SH-SY5Y (cell line): ENCODE results near the gene PFDN4.

Source experiments
- GATA2 ChIP-seq: IDR thresholded peaks from 2 replicates; pipeline ENCODE4 v1.6.1; 2011; ENCODE audit warnings: mild to moderate bottlenecking, low read depth, low read length
- GATA3 ChIP-seq: IDR thresholded peaks from 2 replicates; pipeline ENCODE4 v1.6.1; 2011; ENCODE audit warnings: low read depth, mild to moderate bottlenecking, low read length, moderate library complexity

The PFDN4 gene

DNA sequence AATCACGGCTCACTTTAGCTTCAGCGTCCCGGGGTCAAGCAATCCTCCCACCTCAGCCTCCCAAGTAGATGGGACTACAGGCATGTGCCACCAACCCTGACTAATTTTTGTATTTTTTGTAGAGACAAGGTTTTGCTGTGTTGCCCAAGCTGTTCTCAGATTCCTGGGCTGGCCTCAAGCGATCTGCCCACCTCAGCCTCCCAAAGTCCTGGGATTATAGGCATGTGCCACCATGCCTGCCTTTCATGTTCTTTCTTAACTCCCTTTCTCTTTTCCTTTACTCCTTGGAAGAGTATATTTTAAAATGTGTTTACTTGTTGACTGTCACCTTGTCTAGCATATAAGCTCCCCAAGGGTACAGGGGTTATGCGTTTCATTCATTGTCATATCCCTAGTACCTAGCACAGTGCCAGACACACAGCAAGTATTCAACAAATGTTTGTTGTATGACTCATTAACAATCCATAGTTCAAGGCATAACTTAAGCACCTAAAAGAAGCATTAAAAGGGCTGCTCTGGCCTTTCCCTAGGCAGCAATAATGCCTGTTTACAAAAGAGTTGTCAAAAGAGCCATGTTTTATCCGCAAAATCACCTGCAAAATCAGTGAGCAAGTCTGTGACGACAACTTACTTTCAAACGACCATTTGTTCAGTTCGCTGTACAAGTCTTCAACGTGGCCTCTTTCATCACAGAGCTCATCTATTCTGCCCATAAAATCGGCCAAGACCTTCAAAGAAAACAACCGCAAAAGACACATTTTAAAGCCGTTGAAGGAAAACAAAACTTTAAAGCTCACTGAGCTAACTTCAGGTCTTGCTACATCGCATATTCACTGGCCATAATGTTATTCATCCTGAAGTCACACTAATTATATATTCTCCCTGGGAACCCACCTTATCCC, 38.7 kb upstream of the PFDN4 start:
- TF ChIP-seq GATA2, result no peak
- no peak for TF ChIP-seq GATA3

DNA sequence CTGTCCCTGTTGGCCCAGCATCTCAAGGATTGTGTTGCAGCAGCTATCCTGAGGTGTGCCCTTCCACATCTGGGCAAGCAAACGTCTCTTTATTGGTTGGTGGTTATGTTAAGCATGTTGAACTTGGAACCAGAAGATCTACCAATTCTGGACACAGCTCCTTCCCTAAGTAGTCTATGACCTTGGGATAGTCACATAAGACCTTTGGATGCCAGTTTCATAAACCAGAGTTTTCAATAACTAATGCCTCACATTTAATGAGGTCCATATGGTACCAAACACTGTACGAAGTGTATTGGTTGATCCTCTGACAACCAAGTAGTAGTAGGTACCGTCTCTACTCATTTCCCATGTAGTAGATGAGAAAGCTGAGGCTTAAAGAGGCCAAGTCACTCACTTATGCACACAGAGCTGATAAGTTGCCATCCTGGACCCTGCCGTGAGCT, 37.8 kb upstream of the PFDN4 start:
- TF ChIP-seq GATA3 (no peak), GATA2 (no peak)

DNA sequence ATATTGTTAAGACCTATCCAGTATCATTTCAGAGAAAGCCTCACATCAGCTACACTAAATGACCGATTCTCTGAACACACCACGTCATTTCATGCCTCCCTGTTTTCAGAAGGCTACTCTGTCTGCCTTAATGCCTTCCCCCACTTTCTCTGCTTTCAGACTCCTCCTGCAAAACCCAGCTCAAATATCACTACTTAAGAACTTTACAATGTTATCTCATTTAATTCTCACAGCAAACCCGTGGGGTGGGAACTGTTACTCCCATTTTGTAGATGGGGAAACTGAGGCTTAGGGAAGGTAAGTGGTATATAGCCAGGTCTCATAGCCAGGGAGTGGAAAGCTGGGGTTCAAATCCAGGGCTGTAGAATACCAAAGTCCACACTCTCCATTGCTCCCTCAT, 36.9 kb upstream of the PFDN4 start:
- no peak for TF ChIP-seq GATA3
- no peak for TF ChIP-seq GATA2

DNA sequence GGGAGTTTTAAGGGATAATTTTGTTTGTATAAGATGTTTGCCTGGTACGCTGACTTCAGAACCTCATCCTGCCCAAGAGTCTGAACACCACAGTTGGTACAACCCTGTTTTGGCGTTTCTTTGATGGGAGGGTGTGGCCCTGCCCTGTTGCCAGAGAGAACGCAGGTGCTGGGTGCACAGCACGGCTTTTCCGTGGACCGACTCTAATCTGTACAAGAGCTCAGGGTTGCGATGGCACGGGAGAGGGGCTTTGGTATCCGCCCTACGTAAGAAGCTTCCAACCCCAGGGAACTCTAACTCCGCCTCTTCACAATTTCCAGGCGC, 35.4 kb upstream of the PFDN4 start:
- no peak for TF ChIP-seq GATA2
- TF ChIP-seq GATA3, result no peak

DNA sequence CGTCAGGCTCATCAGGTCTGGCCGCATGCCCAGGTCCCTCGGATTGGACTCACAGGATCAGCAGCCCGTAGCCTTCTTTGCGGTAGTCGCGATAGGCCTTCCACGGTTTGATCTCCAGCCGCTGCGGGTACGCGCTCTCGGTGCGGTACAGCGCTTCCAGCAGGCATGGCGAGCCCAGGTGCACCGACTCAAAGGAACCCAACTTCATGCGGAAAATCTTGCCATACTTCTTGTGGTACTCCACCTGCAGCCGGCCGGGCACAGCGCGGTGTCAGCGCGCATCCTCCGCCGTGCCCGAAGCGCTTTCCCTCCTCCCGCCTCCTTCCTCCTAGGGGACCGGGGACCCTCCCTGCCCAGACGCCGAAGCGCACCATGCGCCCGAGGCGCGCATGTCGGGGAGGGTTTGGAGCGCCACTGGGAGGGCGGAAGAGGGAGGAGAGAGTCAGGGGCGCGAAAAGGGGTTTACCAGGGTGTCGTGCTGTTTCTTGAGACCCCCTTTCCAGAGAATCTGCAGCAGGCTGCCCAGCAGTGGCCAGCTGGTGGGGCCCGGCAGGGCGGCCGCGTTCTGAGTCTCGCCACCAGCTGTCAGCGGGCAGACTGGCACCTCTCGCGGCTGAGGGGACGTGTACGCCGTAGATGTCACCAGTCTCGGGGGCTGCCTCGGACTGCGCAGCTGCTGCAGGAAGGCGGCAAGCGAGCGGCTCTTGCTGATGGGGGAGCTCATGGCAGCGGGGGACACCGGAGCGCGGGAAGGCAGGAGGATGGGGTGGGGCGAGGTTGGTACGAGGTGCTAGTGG, 34.8 kb upstream of the PFDN4 start:
- TF ChIP-seq GATA2 (no peak), GATA3 (no peak)

DNA sequence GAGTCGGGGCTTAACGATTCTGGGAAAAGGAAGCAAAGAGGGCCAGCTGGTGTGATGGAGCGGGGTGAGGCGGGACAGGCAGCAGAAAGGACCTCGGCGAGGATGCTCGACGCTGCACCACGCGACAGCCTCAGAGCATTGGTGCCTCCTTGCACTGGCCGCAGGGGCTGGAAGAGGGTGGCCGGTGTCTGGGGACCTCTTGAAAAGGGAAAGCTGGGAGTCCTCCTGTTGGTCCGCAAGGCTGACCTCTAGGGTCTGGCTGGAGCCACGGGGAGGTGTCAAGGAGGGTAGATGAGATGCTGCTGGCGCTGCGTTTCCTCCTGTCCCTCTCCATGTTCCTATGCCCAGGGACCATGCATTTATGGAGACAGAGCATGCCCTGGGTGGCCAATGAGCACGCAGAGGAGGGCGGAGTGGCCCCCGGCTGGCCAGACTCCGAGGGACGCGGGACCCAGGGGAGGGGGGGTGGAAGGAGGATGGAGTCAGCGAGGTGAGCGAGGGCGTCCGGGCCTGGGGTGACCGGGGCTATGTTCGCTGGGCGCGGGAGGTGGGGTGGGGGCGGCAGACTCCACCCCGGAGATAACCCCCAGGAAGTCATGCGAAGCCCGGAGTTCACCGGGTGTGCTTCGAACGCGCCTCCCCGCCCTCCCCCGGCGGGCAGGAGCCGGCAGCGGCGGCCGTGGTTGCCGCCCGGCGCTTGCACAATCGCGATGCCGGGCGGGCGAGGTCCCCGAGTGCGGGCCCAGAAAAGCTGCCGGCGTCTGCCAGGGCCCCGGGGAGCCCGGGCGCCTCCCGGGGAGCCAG, 34.0 kb upstream of the PFDN4 start, which contains the start of gene CYP24A1:
Gene CYP24A1, minus strand, starts transcription at position 334 of the 804 bp plus-strand sequence. CDS start 407 bp downstream, outside the sequence.
- TF ChIP-seq GATA2 (no peak), GATA3 (no peak)

DNA sequence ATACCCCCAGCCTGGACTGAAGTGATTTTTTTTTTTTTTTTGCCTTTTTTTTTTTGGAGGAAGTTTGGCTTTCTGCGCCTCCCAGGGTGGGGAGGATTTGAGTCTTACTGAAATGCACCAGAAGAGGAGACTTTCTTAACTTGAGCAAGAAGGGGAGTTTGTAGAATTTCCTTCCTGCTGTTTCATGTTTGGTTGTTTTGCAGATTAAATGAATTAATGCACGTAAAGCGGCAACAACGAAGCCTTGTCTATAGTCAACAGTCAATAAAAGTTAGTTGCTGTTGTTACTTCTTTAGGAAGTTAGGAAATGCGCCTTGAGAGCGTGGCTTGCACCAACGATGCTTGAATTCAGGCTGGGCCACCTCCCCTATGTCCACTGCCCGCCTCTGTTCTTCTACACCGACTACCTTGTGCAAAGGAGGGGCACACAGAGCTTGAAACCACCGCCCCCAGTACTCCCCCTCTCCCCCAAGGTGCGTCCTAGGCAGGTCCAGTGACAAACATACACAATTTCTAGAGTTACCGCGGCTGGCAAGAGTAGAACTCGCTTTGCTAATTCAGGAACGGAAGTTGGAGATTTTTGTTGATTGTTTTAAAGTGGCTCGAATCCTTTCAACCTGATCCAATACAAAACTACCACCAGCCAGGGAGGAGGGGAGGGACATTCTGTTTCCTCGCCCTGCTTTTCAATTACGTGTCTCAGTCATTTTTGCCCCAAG, 33.3 kb upstream of the PFDN4 start:
- TF ChIP-seq GATA3 (no peak), GATA2 (no peak)

DNA sequence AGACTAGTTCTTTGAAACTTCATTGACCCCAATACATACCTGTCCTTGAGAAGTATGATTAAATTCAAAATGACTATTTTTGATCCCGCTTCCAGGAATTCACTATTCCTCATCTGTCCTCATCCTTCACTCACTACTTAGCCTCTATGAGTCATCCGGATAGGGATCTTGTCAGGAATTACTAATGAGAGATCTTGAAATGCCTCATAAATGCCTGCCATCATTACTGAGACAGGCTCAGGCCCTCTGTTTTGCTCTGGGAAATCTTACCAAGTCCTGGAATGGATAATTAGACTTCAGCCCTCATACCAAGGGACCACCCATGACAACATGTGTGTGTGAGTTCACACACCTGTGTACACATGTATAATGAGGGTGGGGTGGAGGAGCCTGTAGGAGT, 31.3 kb upstream of the PFDN4 start:
- TF ChIP-seq GATA2, result no peak

DNA sequence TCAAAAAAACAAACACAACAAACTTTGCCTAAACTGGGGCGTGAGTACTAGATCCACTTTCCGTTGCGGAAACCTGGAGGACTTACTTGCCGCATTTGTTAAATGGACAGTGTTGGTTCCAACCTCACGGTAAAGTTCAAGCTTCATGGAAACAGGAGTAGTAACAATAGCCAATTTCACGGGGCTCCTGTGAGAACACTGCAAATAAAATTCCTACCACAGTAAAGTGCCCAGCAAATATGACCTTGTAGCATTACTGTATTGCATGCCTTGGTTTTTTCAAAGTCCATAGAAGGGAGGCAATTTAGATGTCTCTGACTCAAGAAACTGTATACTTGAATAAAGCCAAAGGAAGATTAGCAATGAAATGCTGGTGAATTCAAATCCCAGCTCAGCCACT, 30.5 kb upstream of the PFDN4 start:
- no peak for TF ChIP-seq GATA2
- no peak for TF ChIP-seq GATA3

DNA sequence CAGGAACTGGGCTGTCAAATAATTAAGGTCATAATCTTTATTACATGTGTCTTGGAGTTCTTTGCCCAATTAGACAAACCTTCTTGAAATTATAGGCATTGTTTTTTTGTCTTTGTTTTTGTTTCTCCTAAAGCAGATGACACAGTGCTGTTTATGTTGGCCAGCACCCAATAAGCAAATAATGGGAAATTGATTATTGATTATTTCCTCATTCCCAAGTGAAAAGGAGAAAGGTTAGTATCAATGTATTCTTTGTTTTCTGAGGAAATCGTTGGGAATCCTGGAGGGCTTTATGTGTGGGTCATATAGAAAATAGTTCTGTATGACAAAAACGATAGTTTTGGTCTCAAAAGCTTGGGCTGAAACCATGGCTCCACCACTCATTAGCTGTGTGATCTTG, 29.6 kb upstream of the PFDN4 start:
- no peak for TF ChIP-seq GATA2
- no peak for TF ChIP-seq GATA3

DNA sequence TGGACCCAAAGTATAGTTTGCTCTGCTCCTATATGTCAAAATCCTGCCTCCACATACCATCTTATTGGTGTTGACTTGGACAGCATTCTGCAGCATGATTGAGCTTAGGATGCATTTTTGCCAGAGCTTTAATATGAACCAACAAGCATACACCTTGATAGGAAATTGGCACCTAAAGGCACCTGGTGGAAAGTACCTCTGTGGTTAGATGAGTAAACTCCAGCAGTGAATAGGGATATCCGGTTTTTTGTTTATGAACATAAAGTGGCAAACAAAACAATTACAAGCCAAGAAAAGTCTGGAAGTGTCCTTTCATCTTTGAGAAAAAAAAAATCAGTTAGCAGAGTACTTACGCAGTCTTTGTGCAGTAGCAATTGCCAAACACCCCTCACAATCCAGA, 27.9 kb upstream of the PFDN4 start:
- TF ChIP-seq GATA2 (no peak), GATA3 (no peak)

DNA sequence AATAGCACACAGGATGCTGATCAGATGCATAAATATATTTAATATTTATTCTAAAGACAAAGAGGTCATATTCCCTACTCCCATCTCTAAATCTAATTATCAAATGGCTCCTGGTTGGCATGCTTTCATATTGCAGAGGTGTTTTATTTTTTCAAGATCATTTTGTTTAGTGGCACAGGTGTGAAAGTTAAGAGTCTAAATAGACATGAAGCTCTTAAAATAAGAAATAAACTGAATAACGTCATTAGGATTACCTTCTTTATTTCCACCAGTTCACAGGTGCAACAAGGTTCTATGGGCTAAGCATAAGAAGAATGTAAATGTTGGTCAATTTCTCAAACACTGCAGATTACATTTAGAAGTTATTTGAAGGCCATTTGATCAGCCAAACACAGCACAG, 27.0 kb upstream of the PFDN4 start:
- TF ChIP-seq GATA2, result no peak
- no peak for TF ChIP-seq GATA3

DNA sequence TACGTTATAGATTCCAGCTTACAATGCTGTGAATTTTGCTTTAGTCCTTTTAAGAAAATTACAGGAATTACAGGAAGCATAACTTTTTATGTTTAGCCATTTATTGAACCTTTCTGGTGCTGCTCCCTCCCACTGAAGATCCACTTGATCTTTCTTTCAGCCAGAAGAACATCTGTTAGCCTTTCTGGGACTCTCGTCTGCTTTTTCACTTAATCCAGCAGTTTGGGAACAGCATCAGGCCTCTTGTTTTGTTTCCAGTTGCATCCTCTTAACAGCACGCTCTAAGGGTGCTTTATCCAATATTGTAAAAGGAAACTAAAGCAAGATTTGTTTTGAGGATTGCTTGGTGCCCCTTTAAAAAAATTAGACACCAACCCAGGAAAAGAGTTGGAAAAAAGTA, 23.8 kb upstream of the PFDN4 start:
- TF ChIP-seq GATA2 (no peak), GATA3 (no peak)
